H1 (cell line): ENCODE data around the gene ADRA2C. TPM values are rescaled to one million over a fixed set of nuclear protein-coding genes. Genes with fewer than 3 reads are reported as not detected.

Experiments
- CTCF ChIA-PET: fragments of 300-600 bp; sonication (Branson Sonifier 250); formaldehyde crosslinking; loops from one replicate; lab custom pipeline; 2021; ENCODE audit not compliant: partially characterized antibody; lab: Charles Lee
- POLR2A ChIA-PET: fragments of 300-600 bp; sonication (Branson Sonifier 250); formaldehyde crosslinking; loops from one replicate; lab custom pipeline; 2021; ENCODE audit warnings: inconsistent platforms; ENCODE audit not compliant: partially characterized antibody; lab: Charles Lee
- DNase-seq, 2 experiments: peaks; one replicate each; pipeline versions ENCODE4 v3.0.0 to v3.0.0-alpha.2; 2010 to 2022; ENCODE audit warnings: low spot score in 2 of 2, low read depth in 1 of 2, mixed read lengths in 1 of 2
- FAIRE-seq: peaks from 2 replicates; lab custom pipeline; 2011; peaks lifted over from hg19 to GRCh38; lab: Jason Lieb, UNC
- H2AFZ ChIP-seq: 2 replicates; pipeline ENCODE4 v1.8.1; 2012; ENCODE audit warnings: low read length, inconsistent platforms
- H2AK5ac ChIP-seq: 2 replicates; pipeline ENCODE4 v1.6.1; 2013; ENCODE audit warnings: low read depth, low read length
- H2BK120ac ChIP-seq: replicated peaks from 2 replicates; pipeline ENCODE3; 2013; ENCODE audit warnings: low read depth, low read length, inconsistent platforms
- H2BK12ac ChIP-seq: 2 replicates; pipeline ENCODE4 v1.6.1; 2013; ENCODE audit warnings: low read depth, low read length
- H2BK15ac ChIP-seq: 2 replicates; pipeline ENCODE4 v1.6.1; 2013; ENCODE audit warnings: low read length
- H2BK20ac ChIP-seq: 2 replicates; pipeline ENCODE4 v1.6.1; 2013; ENCODE audit warnings: low read length
- H2BK5ac ChIP-seq: 2 replicates; pipeline ENCODE4 v1.6.1; 2013; ENCODE audit warnings: low read depth, low read length
- H3K14ac ChIP-seq: 2 replicates; pipeline ENCODE4 v1.6.1; 2013; ENCODE audit warnings: inconsistent platforms; ENCODE audit not compliant: insufficient read length
- H3K18ac ChIP-seq: 2 replicates; pipeline ENCODE4 v1.6.1; 2013; ENCODE audit warnings: low read length; ENCODE audit errors: extremely low read depth
- H3K23ac ChIP-seq: 2 replicates; pipeline ENCODE4 v1.6.1; 2013; ENCODE audit warnings: inconsistent platforms; ENCODE audit not compliant: insufficient read length
- H3K23me2 ChIP-seq: 2 replicates; pipeline ENCODE4 v1.6.1; 2013; ENCODE audit warnings: low read depth, low read length
- H3K27ac ChIP-seq: 2 replicates; pipeline ENCODE4 v1.6.1; 2011; ENCODE audit warnings: low read depth, low read length, inconsistent platforms
- H3K27me3 ChIP-seq, 4 experiments: replicated peaks in 1 of 4; 1 replicate in 1 of 4; 2 replicates in 3 of 4; pipeline versions ENCODE4 v1.6.1 to v1.8.1; 2011 to 2013; ENCODE audit warnings: low read length in 3 of 4, mild to moderate bottlenecking in 3 of 4, inconsistent platforms in 2 of 4, mixed read lengths in 2 of 4, moderate library complexity in 1 of 4; ENCODE audit not compliant: control insufficient read depth in 3 of 4, insufficient read depth in 3 of 4; ENCODE audit errors: extremely low read depth in 1 of 4
- H3K36me3 ChIP-seq, 4 experiments: 2 replicates each; pipeline versions ENCODE4 v1.6.1 to v1.8.1; 2011 to 2013; ENCODE audit warnings: mild to moderate bottlenecking in 4 of 4, low read length in 3 of 4, moderate library complexity in 2 of 4, control low read depth in 1 of 4, inconsistent platforms in 1 of 4; ENCODE audit not compliant: insufficient read depth in 4 of 4, control insufficient read depth in 2 of 4
- H3K4ac ChIP-seq: replicated peaks from 2 replicates; pipeline ENCODE3; 2013; ENCODE audit warnings: low read length, low read depth, mixed read lengths, inconsistent platforms; ENCODE audit not compliant: insufficient read length
- H3K4me1 ChIP-seq, 4 experiments: replicated peaks in 1 of 4; 1 replicate in 1 of 4; 2 replicates in 3 of 4; pipeline versions ENCODE4 v1.6.1 to v1.8.1; 2011 to 2013; ENCODE audit warnings: low read length in 3 of 4, inconsistent platforms in 2 of 4, mixed read lengths in 1 of 4; ENCODE audit not compliant: insufficient read depth in 4 of 4, control insufficient read depth in 3 of 4
- H3K4me2 ChIP-seq, 2 experiments: 2 replicates each; pipeline versions ENCODE4 v1.6.1 to v1.8.1; 2011 to 2013; ENCODE audit warnings: low read depth in 2 of 2, low read length in 2 of 2, control low read depth in 1 of 2, inconsistent platforms in 1 of 2, mild to moderate bottlenecking in 1 of 2; ENCODE audit not compliant: insufficient read depth in 1 of 2
- H3K4me3 ChIP-seq, 4 experiments: fragments of 200-600, 300-600 bp in 1 of 4; sonication (generic), shearing (Covaris generic), sonication (Bioruptor Twin) in 1 of 4; 2 replicates each; pipeline versions ENCODE4 v1.5.1 to v1.8.1; 2011 to 2016; ENCODE audit warnings: low read length in 4 of 4, low read depth in 3 of 4, control low read depth in 2 of 4, inconsistent platforms in 2 of 4, mild to moderate bottlenecking in 2 of 4, mixed read lengths in 1 of 4, moderate library complexity in 1 of 4; ENCODE audit not compliant: insufficient read depth in 2 of 4; ENCODE audit errors: extremely low read depth in 1 of 4
- H3K56ac ChIP-seq: replicated peaks from 2 replicates; pipeline ENCODE3; 2013; ENCODE audit warnings: low read depth, mild to moderate bottlenecking, mixed read lengths, low read length, inconsistent platforms; ENCODE audit not compliant: insufficient read length
- H3K79me1 ChIP-seq: 2 replicates; pipeline ENCODE4 v1.6.1; 2013; ENCODE audit warnings: low read depth, low read length, control low read depth
- H3K79me2 ChIP-seq, 2 experiments: 2 replicates each; pipeline versions ENCODE4 v1.6.1 to v1.8.1; 2012 to 2013; ENCODE audit warnings: low read length in 2 of 2, mild to moderate bottlenecking in 2 of 2, inconsistent platforms in 1 of 2; ENCODE audit not compliant: insufficient read depth in 2 of 2, control insufficient read depth in 1 of 2
- H3K9ac ChIP-seq, 4 experiments: replicated peaks in 1 of 4; 1 replicate in 1 of 4; 2 replicates in 3 of 4; pipeline versions ENCODE4 v1.6.1 to v1.8.1; 2011 to 2013; ENCODE audit warnings: low read depth in 3 of 4, low read length in 3 of 4, control low read depth in 2 of 4, mild to moderate bottlenecking in 2 of 4, moderate library complexity in 2 of 4, inconsistent platforms in 1 of 4; ENCODE audit errors: extremely low read depth in 1 of 4
- H3K9me3 ChIP-seq, 2 experiments: 2 replicates each; pipeline versions ENCODE4 v1.6.1 to v1.8.1; 2012 to 2013; ENCODE audit warnings: mild to moderate bottlenecking in 2 of 2, moderate library complexity in 2 of 2, control low read depth in 1 of 2, inconsistent platforms in 1 of 2, low read depth in 1 of 2, low read length in 1 of 2, mixed read lengths in 1 of 2; ENCODE audit not compliant: insufficient read depth in 2 of 2
- H4K20me1 ChIP-seq, 2 experiments: replicated peaks in 1 of 2; 2 replicates each; pipeline versions ENCODE3 to v1.8.1; 2011 to 2013; ENCODE audit warnings: inconsistent platforms in 2 of 2, low read length in 2 of 2, mild to moderate bottlenecking in 1 of 2; ENCODE audit not compliant: insufficient read depth in 2 of 2, control insufficient read depth in 1 of 2
- H4K5ac ChIP-seq: 2 replicates; pipeline ENCODE4 v1.6.1; 2013; ENCODE audit warnings: low read length, low read depth, mixed read lengths, inconsistent platforms; ENCODE audit not compliant: insufficient read length
- H4K8ac ChIP-seq: 2 replicates; pipeline ENCODE4 v1.8.0; 2013; ENCODE audit warnings: mild to moderate bottlenecking, moderate library complexity, low read length, inconsistent platforms; ENCODE audit not compliant: insufficient read depth; ENCODE audit errors: extremely low read depth
- H4K91ac ChIP-seq: replicated peaks from 2 replicates; pipeline ENCODE3; 2013; ENCODE audit warnings: low read length, mixed read lengths, inconsistent platforms; ENCODE audit not compliant: insufficient read length
- ASH2L ChIP-seq: fragments of 200-600, 300-600 bp; sonication (generic); IDR thresholded peaks from one replicate; pipeline ENCODE4 v1.7.1; 2017; ENCODE audit warnings: low read length
- CBX8 ChIP-seq: fragments of 300-800, 300-1000 bp; sonication (generic); IDR thresholded peaks from 2 replicates; pipeline ENCODE4 v1.7.1; 2016; ENCODE audit warnings: low read depth, low read length, borderline replicate concordance
- CHD1 ChIP-seq: IDR thresholded peaks from 2 replicates; pipeline ENCODE4 v1.6.1; 2012; ENCODE audit warnings: low read depth, low read length, improper control_type of control experiment
- CREB1 ChIP-seq: IDR thresholded peaks from 2 replicates; pipeline ENCODE4 v1.6.1; 2012; ENCODE audit warnings: inconsistent platforms
- E2F6 ChIP-seq: IDR thresholded peaks from 2 replicates; pipeline ENCODE4 v1.6.1; 2012; ENCODE audit warnings: inconsistent platforms
- KDM1A ChIP-seq: fragments of 200-600, 300-600 bp; sonication (generic); IDR thresholded peaks from 2 replicates; pipeline ENCODE4 v1.7.1; 2016; ENCODE audit warnings: mild to moderate bottlenecking, low read length, borderline replicate concordance
- NRF1 ChIP-seq: IDR thresholded peaks from 2 replicates; pipeline ENCODE4 v1.6.1; 2011; ENCODE audit warnings: mild to moderate bottlenecking, low read depth, low read length, improper control_type of control experiment
- PHF8 ChIP-seq: fragments of 200-600 bp; sonication (generic); conservative IDR thresholded peaks from 2 replicates; pipeline ENCODE4 v1.7.1; 2012; ENCODE audit warnings: low read depth, mild to moderate bottlenecking, inconsistent platforms, low read length, moderate library complexity
- POLR2AphosphoS5 ChIP-seq: IDR thresholded peaks from 2 replicates; pipeline ENCODE4 v1.6.1; 2011; ENCODE audit warnings: low read depth, low read length
- SAP30 ChIP-seq: fragments of 300-600 bp; sonication (generic); IDR thresholded peaks from 2 replicates; pipeline ENCODE4 v1.7.1; 2012; ENCODE audit warnings: low read length, moderate library complexity, mild to moderate bottlenecking, inconsistent platforms; ENCODE audit not compliant: insufficient read depth, insufficient replicate concordance
- SIRT6 ChIP-seq: IDR thresholded peaks from one replicate; pipeline ENCODE4 v1.7.1; 2012; ENCODE audit warnings: low read length, inconsistent platforms
- SP4 ChIP-seq: IDR thresholded peaks from 2 replicates; pipeline ENCODE4 v1.6.1; 2012; ENCODE audit warnings: low read length, inconsistent platforms
- TAF1 ChIP-seq: IDR thresholded peaks from 2 replicates; pipeline ENCODE4 v1.6.1; 2011; ENCODE audit warnings: mild to moderate bottlenecking, low read depth, low read length
- ZNF274 ChIP-seq: IDR thresholded peaks from 2 replicates; pipeline ENCODE4 v1.7.0; 2012; ENCODE audit warnings: low read length, borderline replicate concordance; ENCODE audit errors: extremely low read depth
- WGBS, 2 experiments: shearing (Covaris generic) in 1 of 2; methylation state at CpG; one replicate each; pipeline versions ENCODE4 v1.1.6 to v1.1.7; 2013 to 2015; ENCODE audit warnings: low lambda C conversion rate in 2 of 2, mixed read lengths in 2 of 2, inconsistent platforms in 1 of 2, low coverage in 1 of 2, missing lambda C conversion rate in 1 of 2; ENCODE audit not compliant: insufficient replicate concordance in 2 of 2, insufficient coverage in 1 of 2, insufficient read length in 1 of 2; ENCODE audit errors: extremely low coverage in 1 of 2, missing lambda C conversion rate in 1 of 2; 5-methylcytosine and 5-hydroxymethylcytosine counted together
- polyA plus RNA-seq, 7 experiments: library from polyadenylated mRNA; depleted of rRNA in 3 of 7; stranded (reverse) in 5 of 7; unstranded in 2 of 7; fragments of >200 nt in 5 of 7; fragments of 200-250 nt in 2 of 7; gene quantifications; 1 replicate in 5 of 7; 2 replicates in 1 of 7; 4 replicates in 1 of 7; pipeline versions ENCODE4 v1.2.1 to v1.2.3, GENCODE V29; 2011 to 2013; ENCODE audit warnings: missing spikeins in 2 of 7, mixed read lengths in 2 of 7
- total RNA-seq: library from RNA; stranded (reverse); fragmentation: NEBNext Ultra II Directional; extraction: Animal tissue kit (Norgen Biotek cat#: 25700); gene quantifications from 2 replicates; pipeline ENCODE4 v1.2.1, GENCODE V29; 2021

ADRA2C gene
- total and polyA plus RNA-seq, 2 of the 8 experiments (the other 6 are each of a cell fraction or from before 2014, with no cell fraction given) = 14.6 to 14.8 TPM

GRCh38 chr4:3760841-3761240 is 5.3 kb upstream of the ADRA2C start:
- Histone ChIP-seq H3K18ac (no peak overlapping the region), H3K9me3 (peaks cover 0 to 4% of the 10 kb centered on the region in 2 experiments; a peak in 2 of 4 replicates), H3K23me2 (peaks cover 6% of the 10 kb centered on the region), H2AK5ac (no peak overlapping the region), H3K27ac (no peak overlapping the region), H3K79me1 (no peaks in the 10 kb centered on the region), H3K4ac (no peak overlapping the region), H2BK20ac (no peak overlapping the region), H2BK120ac (no peak overlapping the region), H4K5ac (no peak overlapping the region), H3K9ac (no peak overlapping the region), H4K8ac (no peak overlapping the region), H3K56ac (no peak overlapping the region), H2BK12ac (no peak overlapping the region), H3K4me3 (no peak overlapping the region), H3K23ac (no peak overlapping the region), H2BK5ac (no peak overlapping the region), H2BK15ac (peak overlapping the region; percentile 81; the same call in 1 of the 2 replicates), H4K91ac (no peak overlapping the region), H3K79me2 (no peaks in the 10 kb centered on the region), H4K20me1 (peaks cover 0 to 8% of the 10 kb centered on the region in 2 experiments), H3K4me2 (no peak overlapping the region), H3K14ac (no peak overlapping the region), H3K36me3 (no peaks in the 10 kb centered on the region; a peak in 1 of 8 replicates), H3K27me3 (peaks cover 0 to 13% (median 12%) of the 10 kb centered on the region in 4 experiments; a peak in 6 of 7 replicates), H2AFZ (no peak overlapping the region), H3K4me1 (peaks cover 0 to 2% (median 1%) of the 10 kb centered on the region in 4 experiments; a peak in 5 of 7 replicates)
- 83% methylated on average over 5 of the region's 5 CpGs; no CpG with 5 or more reads in 1 of the 2 experiments for WGBS, 2 experiments
- CTCF ChIA-PET = interaction anchor here (0.6 to 4.9 kb wide), 7 partner anchors 12 to 443 kb away, joined by 3 to 44 read pairs (median 4); no protein-coding TSS in a partner anchor
- DNase-seq = no peak
- FAIRE-seq = no peak
- TF ChIP-seq SAP30 (no peak), CHD1 (no peak), SIRT6 (no peak), PHF8 (no peak), ASH2L (no peak), ZNF274 (no peak), CREB1 (no peak), E2F6 (no peak), TAF1 (no peak), KDM1A (no peak), CBX8 (no peak), SP4 (no peak), POLR2AphosphoS5 (no peak), NRF1 (no peak)
- POLR2A ChIA-PET = interaction anchor here (1.6 kb wide), 1 partner anchor 22 kb away, joined by 4 read pairs; no protein-coding TSS in a partner anchor
